Measurements from ENCODE around the gene MIER1.

MIER1 gene

GRCh38 chr1:67031121-67031858 is 106.5 kb downstream of the MIER1 start:
- DNase-seq, result no peak
- in situ Hi-C loops (cut with MboI; ENCODE audit: low pct_unique_long_range_greater_than_20kb, low sequenced_read_pairs), result no loop called here

GRCh38 chr1:67031859-67032247 is 107.1 kb downstream of the MIER1 start:
- DNase-seq, result no peak
- in situ Hi-C loops (cut with MboI; ENCODE audit: low pct_unique_long_range_greater_than_20kb, low sequenced_read_pairs), result no loop called here

All from KBM-7 (cell line).